Thyroid gland (tissue), 4 donors: ENCODE data around the gene CCDC154.

Experiments
- POLR2A ChIP-seq, 2 donors: fragments of 450-650 bp; IDR thresholded peaks; one replicate each; pipeline ENCODE4 v1.6.1; 2017; ENCODE audit warnings: antibody characterized with exemption in 2 of 2, mild to moderate bottlenecking in 2 of 2, moderate library complexity in 1 of 2
- TF ChIP-seq, protein P1 (sequence below), 6 experiments: fragments of 200-600 bp in 3 of 6; fragments of 450-650 bp in 3 of 6; sonication (generic) in 3 of 6; IDR thresholded peaks; one replicate each; pipeline ENCODE4 v1.5.1; 2016 to 2019; ENCODE audit warnings: antibody characterized with exemption in 6 of 6, mild to moderate bottlenecking in 2 of 6, inconsistent platforms in 1 of 6, moderate library complexity in 1 of 6

DNA sequence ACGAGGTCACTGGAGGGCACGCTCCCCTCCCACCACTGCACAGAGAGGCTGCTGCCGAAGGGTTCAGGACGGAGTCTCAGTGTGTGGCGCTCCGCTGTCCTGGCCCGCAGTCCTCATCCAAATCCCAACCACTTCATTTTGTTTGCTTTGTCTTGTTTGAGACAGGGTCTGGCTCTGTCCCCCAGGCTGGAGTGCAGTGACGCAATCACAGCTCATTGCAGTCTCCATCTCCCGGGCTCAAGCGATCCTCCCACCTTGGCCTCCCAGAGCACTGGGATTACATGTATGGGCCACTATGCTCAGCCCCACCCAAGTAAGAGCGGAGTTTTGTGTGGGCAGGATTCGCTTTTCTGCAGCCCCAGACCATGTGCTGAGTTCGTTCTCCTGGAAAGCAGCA is 42.6 kb downstream of the CCDC154 start:
- TF ChIP-seq, protein P1, sequence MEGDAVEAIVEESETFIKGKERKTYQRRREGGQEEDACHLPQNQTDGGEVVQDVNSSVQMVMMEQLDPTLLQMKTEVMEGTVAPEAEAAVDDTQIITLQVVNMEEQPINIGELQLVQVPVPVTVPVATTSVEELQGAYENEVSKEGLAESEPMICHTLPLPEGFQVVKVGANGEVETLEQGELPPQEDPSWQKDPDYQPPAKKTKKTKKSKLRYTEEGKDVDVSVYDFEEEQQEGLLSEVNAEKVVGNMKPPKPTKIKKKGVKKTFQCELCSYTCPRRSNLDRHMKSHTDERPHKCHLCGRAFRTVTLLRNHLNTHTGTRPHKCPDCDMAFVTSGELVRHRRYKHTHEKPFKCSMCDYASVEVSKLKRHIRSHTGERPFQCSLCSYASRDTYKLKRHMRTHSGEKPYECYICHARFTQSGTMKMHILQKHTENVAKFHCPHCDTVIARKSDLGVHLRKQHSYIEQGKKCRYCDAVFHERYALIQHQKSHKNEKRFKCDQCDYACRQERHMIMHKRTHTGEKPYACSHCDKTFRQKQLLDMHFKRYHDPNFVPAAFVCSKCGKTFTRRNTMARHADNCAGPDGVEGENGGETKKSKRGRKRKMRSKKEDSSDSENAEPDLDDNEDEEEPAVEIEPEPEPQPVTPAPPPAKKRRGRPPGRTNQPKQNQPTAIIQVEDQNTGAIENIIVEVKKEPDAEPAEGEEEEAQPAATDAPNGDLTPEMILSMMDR (IDR thresholded peaks at IDR 0.05) = no peak
- no peak for TF ChIP-seq POLR2A (IDR thresholded peaks at IDR 0.05)
